GM13977 (cell line): Measurements from ENCODE around the gene LOC101059915.

Experiments
- DNase-seq: peaks from one replicate; pipeline ENCODE4 v3.0.0; 2012; ENCODE audit warnings: low spot score
- CTCF ChIP-seq: IDR thresholded peaks from 2 replicates; pipeline ENCODE4 v1.5.1; 2012; ENCODE audit warnings: mild to moderate bottlenecking, control low read depth; ENCODE audit not compliant: insufficient read depth; ENCODE audit errors: extremely low read depth, missing control alignments
- in situ Hi-C: fragments of 300-500 bp; cut with MboI; formaldehyde crosslinking; loops from one replicate; pipeline ENCODE4 v1.12.0; 2022; ENCODE audit warnings: low sequenced_read_pairs, low pct_unique_long_range_greater_than_20kb, mixed read lengths, inconsistent platforms; ENCODE audit not compliant: unreplicated experiment

LOC101059915 gene

GRCh38 chrX:71667328-71668247, at the start of gene LOC101059915:
TSS of gene LOC101059915 (plus strand) at chrX:71667546.
- no peak for DNase-seq
- in situ Hi-C loops = no loop called here
- TF ChIP-seq CTCF = no peak

- DNase-seq = no peak
- TF ChIP-seq CTCF = no peak
- in situ Hi-C loops = no loop called here
Measured at GRCh38 chrX:71617742-71618141, 49.6 kb upstream of the LOC101059915 start.

GRCh38 chrX:71618303-71618721, 49.0 kb upstream of the LOC101059915 start, which contains the start of gene CXCR3:
TSS of gene CXCR3 (minus strand) at chrX:71618511. CDS start at chrX:71618449, 62 bp downstream.
- in situ Hi-C loops = no loop called here
- DNase-seq = peak; percentile 50
- TF ChIP-seq CTCF = no peak

GRCh38 chrX:71618787-71619186, 48.6 kb upstream of the LOC101059915 start:
- TF ChIP-seq CTCF = no peak
- DNase-seq = no peak
- in situ Hi-C loops = no loop called here

GRCh38 chrX:71619193-71619592, 48.2 kb upstream of the LOC101059915 start:
- peak; percentile 54 for DNase-seq
- in situ Hi-C loops = no loop called here
- no peak for TF ChIP-seq CTCF

GRCh38 chrX:71619986-71620385, 47.4 kb upstream of the LOC101059915 start:
- DNase-seq = no peak
- TF ChIP-seq CTCF = no peak
- in situ Hi-C loops = no loop called here
